ENCODE data around the gene P2RX1. TPM values are rescaled to one million over a fixed set of nuclear protein-coding genes. Genes with fewer than 3 reads are reported as not detected.

Gene P2RX1
- total RNA-seq, 4 donors from 2014 or later, result 0.82 to 11.2 (median 7.0) TPM

- no peaks in the 10 kb centered on the region for H3K9me3 ChIP-seq
- in situ Hi-C loops (cut with MboI; ENCODE audit: low pct_ligation_motif_present in 1 of 4, low pct_unique_long_range_greater_than_20kb in 1 of 4, low sequenced_read_pairs in 3 of 4), result no loop called here
- intact Hi-C loops (cut with DNase I; ENCODE audit: low total_unique reads), result no loop called here
- TF ChIP-seq POLR2A (IDR thresholded peaks at IDR 0.05) (no peak), POLR2AphosphoS5 (IDR thresholded peaks at IDR 0.05) (no peak), EP300 (IDR thresholded peaks at IDR 0.05; ENCODE audit: low read depth) (no peak)
- TF ChIP-seq, protein P1, sequence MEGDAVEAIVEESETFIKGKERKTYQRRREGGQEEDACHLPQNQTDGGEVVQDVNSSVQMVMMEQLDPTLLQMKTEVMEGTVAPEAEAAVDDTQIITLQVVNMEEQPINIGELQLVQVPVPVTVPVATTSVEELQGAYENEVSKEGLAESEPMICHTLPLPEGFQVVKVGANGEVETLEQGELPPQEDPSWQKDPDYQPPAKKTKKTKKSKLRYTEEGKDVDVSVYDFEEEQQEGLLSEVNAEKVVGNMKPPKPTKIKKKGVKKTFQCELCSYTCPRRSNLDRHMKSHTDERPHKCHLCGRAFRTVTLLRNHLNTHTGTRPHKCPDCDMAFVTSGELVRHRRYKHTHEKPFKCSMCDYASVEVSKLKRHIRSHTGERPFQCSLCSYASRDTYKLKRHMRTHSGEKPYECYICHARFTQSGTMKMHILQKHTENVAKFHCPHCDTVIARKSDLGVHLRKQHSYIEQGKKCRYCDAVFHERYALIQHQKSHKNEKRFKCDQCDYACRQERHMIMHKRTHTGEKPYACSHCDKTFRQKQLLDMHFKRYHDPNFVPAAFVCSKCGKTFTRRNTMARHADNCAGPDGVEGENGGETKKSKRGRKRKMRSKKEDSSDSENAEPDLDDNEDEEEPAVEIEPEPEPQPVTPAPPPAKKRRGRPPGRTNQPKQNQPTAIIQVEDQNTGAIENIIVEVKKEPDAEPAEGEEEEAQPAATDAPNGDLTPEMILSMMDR (IDR thresholded peaks at IDR 0.05), result no peak
- H3K4me1 ChIP-seq, result peaks cover 35 to 62% (median 56%) of the 10 kb centered on the region in 4 donors
- no peaks in the 10 kb centered on the region for H3K36me3 ChIP-seq
- whole genome bisulfite sequencing, 2 donors (ENCODE audit: low coverage in 1 of 2), result 80% methylated on average over 5 of the region's 5 CpGs; no CpG with 5 or more reads in 1 of the 2 donors
- H3K27me3 ChIP-seq, result no peaks in the 10 kb centered on the region
- H3K4me3 ChIP-seq, result no peak overlapping the region
- DNase-seq, result no peak
- peak overlapping the region; percentile 86 to 93 (median 90) for H3K27ac ChIP-seq
Measured at GRCh38 chr17:3894188-3894587, 22.1 kb downstream of the P2RX1 start.

DNA sequence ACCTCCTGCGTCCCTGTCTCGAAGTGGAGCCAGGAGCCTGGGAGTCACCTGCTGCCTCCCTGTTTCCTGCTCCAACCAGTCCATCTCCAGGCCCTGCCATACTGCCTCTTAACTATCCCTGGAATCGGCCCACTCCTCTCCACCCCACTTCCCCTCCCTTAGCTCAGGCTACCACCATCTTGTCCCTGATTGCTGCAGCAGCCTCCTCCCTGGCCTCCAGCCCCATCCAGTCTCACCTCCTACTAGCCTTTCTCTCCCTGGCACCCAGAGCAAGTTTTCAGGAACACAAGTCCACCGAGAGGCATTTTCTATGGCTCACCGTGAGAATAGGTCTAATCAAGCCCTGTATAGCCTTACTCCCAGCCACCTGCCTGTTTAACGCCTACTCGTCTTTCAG, 22.5 kb downstream of the P2RX1 start:
- peaks cover 40 to 66% (median 60%) of the 10 kb centered on the region in 4 donors for H3K4me1 ChIP-seq
- peak overlapping the region; percentile 86 to 93 (median 90) for H3K27ac ChIP-seq
- no peak for DNase-seq
- in situ Hi-C loops (cut with MboI; ENCODE audit: low pct_ligation_motif_present in 1 of 4, low pct_unique_long_range_greater_than_20kb in 1 of 4, low sequenced_read_pairs in 3 of 4) (no loop called here), intact Hi-C loops (cut with DNase I; ENCODE audit: low total_unique reads) (no loop called here)
- WGBS, 2 donors (ENCODE audit: low coverage in 1 of 2), result 60% methylated on average over 7 of the region's 7 CpGs; no CpG with 5 or more reads in 1 of the 2 donors
- TF ChIP-seq POLR2A (IDR thresholded peaks at IDR 0.05) (no peak), POLR2AphosphoS5 (IDR thresholded peaks at IDR 0.05) (no peak), EP300 (IDR thresholded peaks at IDR 0.05; ENCODE audit: low read depth) (no peak)
- TF ChIP-seq, protein P1 (IDR thresholded peaks at IDR 0.05), result no peak
- no peaks in the 10 kb centered on the region for H3K27me3 ChIP-seq
- H3K4me3 ChIP-seq, result peak overlapping the region in 2 of 4 donors; percentile 62 to 67
- no peaks in the 10 kb centered on the region for H3K9me3 ChIP-seq
- H3K36me3 ChIP-seq, result no peaks in the 10 kb centered on the region

GRCh38 chr17:3893003-3893719, 23.1 kb downstream of the P2RX1 start, which contains the start of gene CAMKK1:
Gene CAMKK1, minus strand, starts transcription at chr17:3893053. Its CDS starts 7,366 bp downstream, at chr17:3885687.
- Histone ChIP-seq H3K9me3 (no peaks in the 10 kb centered on the region), H3K4me1 (peaks cover 43 to 72% (median 66%) of the 10 kb centered on the region in 4 donors), H3K4me3 (peak within 1 kb of the TSS; percentile 54 to 67 (median 60)), H3K27me3 (no peaks in the 10 kb centered on the region), H3K36me3 (no peaks in the 10 kb centered on the region), H3K27ac (peak within 1 kb of the TSS; percentile 86 to 93 (median 90))
- TF ChIP-seq POLR2AphosphoS5 (IDR thresholded peaks at IDR 0.05), result peak; percentile 32 to 48 (median 41)
- TF ChIP-seq POLR2A (IDR thresholded peaks at IDR 0.05), result peak; percentile 28
- TF ChIP-seq, protein P1 (IDR thresholded peaks at IDR 0.05), result no peak
- TF ChIP-seq EP300 (IDR thresholded peaks at IDR 0.05; ENCODE audit: low read depth), result no peak
- intact Hi-C loops (cut with DNase I; ENCODE audit: low total_unique reads) (no loop called here), in situ Hi-C loops (cut with MboI; ENCODE audit: low pct_ligation_motif_present in 1 of 4, low pct_unique_long_range_greater_than_20kb in 1 of 4, low sequenced_read_pairs in 3 of 4) (no loop called here)
- 6% methylated on average over 45 of the region's 75 CpGs; no CpG with 5 or more reads in 1 of the 2 donors for WGBS, 2 donors (ENCODE audit: low coverage in 1 of 2)
- peak; percentile 94 for DNase-seq

DNA sequence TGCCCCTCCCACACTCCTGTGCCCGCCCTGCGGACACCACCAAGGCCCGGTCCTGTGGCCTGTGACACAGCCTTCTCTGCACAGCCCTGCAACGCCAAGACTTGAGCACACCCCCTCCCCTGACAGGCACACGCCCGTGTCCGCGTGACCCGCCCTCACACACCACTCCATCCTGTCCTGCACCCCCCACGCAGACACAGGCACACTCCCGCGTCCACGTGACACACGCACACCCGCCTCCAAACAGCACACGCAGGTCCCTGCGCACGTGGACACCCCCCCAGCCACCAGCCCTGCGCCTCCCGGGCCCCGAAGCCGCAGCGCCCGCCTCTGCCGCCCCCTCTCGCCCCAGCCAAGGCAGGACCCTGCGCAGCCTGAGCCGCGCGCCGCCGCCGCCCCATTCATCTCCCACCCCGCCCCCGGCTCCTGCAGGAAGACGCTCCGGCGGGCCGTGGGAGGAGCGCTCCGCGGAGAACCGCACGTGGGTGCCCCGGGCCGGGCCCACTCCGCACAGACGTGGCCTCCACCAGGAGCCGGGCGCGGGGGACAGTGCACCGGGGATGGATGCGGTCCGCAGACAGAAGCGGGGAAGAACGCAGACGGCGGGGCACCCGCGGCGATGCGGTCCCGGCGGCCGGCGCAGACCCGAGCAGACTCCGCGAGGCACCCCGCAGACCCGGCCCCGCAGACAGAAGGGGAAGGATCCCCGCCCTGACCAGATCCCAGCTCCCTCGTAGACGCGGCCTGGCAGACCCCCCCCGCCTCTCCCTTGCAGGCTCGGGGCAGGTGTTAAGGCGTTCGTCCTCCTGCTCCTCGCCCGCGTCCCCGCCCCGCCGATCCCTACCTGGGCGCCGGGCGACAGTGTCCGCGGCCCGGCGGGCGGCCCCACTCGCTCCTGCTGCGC, 23.9 kb downstream of the P2RX1 start:
- no peaks in the 10 kb centered on the region for H3K9me3 ChIP-seq

More for the DNA sequence above, 23.9 kb downstream of the P2RX1 start:
- peak; percentile 83 for DNase-seq
- TF ChIP-seq, protein P1 (IDR thresholded peaks at IDR 0.05), result no peak
- peak in 2 of 3 donors; percentile 19 to 53 for TF ChIP-seq POLR2AphosphoS5 (IDR thresholded peaks at IDR 0.05)
- no peaks in the 10 kb centered on the region for H3K27me3 ChIP-seq
- intact Hi-C loops (cut with DNase I; ENCODE audit: low total_unique reads) (no loop called here), in situ Hi-C loops (cut with MboI; ENCODE audit: low pct_ligation_motif_present in 1 of 4, low pct_unique_long_range_greater_than_20kb in 1 of 4, low sequenced_read_pairs in 3 of 4) (no loop called here)
- 1% methylated on average over 50 of the region's 96 CpGs; no CpG with 5 or more reads in 1 of the 2 donors for WGBS, 2 donors (ENCODE audit: low coverage in 1 of 2)
- H3K36me3 ChIP-seq, result no peaks in the 10 kb centered on the region
- peaks cover 51 to 80% (median 74%) of the 10 kb centered on the region in 4 donors for H3K4me1 ChIP-seq
- peak overlapping the region; percentile 86 to 93 (median 90) for H3K27ac ChIP-seq
- H3K4me3 ChIP-seq, result peak overlapping the region; percentile 53 to 67 (median 58)
